Mesothelial cell of epicardium (in vitro differentiated cells): ENCODE results near the gene BIRC7. TPM values are rescaled to one million over a fixed set of nuclear protein-coding genes. Genes with fewer than 3 reads are reported as not detected.

Experiments used
- DNase-seq, 2 experiments: peaks; one replicate each; pipeline ENCODE4 v3.0.0; 2021; ENCODE audit warnings: low spot score in 2 of 2; ENCODE audit not compliant: unreplicated experiment in 2 of 2
- H3K27ac Mint-ChIP-seq: 2 replicates; pipeline ENCODE4 v1.8.0; 2021; ENCODE audit warnings: mixed read lengths
- H3K27me3 Mint-ChIP-seq: 2 replicates; pipeline ENCODE4 v1.8.0; 2021; ENCODE audit warnings: low read depth, mixed read lengths
- H3K36me3 Mint-ChIP-seq: 2 replicates; pipeline ENCODE4 v1.8.0; 2021; ENCODE audit warnings: mixed read lengths
- H3K4me1 Mint-ChIP-seq: 2 replicates; pipeline ENCODE4 v1.8.0; 2021; ENCODE audit warnings: mixed read lengths
- H3K4me3 Mint-ChIP-seq: 2 replicates; pipeline ENCODE4 v1.8.0; 2021; ENCODE audit warnings: mild to moderate bottlenecking, moderate library complexity, mixed read lengths
- H3K9me3 Mint-ChIP-seq: 2 replicates; pipeline ENCODE4 v1.8.0; 2021; ENCODE audit warnings: mixed read lengths
- CTCF ChIP-seq: fragments of 200-600 bp; sonication (generic); IDR thresholded peaks from one replicate; pipeline ENCODE4 v1.5.0; 2021; ENCODE audit warnings: antibody characterized with exemption; ENCODE audit not compliant: unreplicated experiment
- total RNA-seq: library from RNA; stranded (reverse); gene quantifications from 3 replicates; pipeline ENCODE4 v1.2.1, GENCODE V29; 2021

Gene BIRC7
- total RNA-seq, 1 donor from 2014 or later: 0.36 TPM

- TF ChIP-seq CTCF: no peak
- no peaks in the 10 kb centered on the region for H3K36me3 Mint-ChIP-seq
- no peak overlapping the region for H3K4me3 Mint-ChIP-seq
- H3K27me3 Mint-ChIP-seq: no peaks in the 10 kb centered on the region
- DNase-seq: no peak
- no peaks in the 10 kb centered on the region for H3K9me3 Mint-ChIP-seq
- H3K27ac Mint-ChIP-seq: no peak overlapping the region
- H3K4me1 Mint-ChIP-seq: peaks cover 4% of the 10 kb centered on the region
Observed at GRCh38 chr20:63240004-63240403, 4.3 kb downstream of the BIRC7 start.

- TF ChIP-seq CTCF: no peak
- no peak overlapping the region for H3K4me3 Mint-ChIP-seq
- H3K9me3 Mint-ChIP-seq: no peaks in the 10 kb centered on the region
- no peaks in the 10 kb centered on the region for H3K36me3 Mint-ChIP-seq
- no peaks in the 10 kb centered on the region for H3K27me3 Mint-ChIP-seq
- H3K4me1 Mint-ChIP-seq: no peaks in the 10 kb centered on the region
- H3K27ac Mint-ChIP-seq: no peak overlapping the region
- DNase-seq: no peak
Observed at GRCh38 chr20:63241272-63241671, 5.6 kb downstream of the BIRC7 start.

DNA sequence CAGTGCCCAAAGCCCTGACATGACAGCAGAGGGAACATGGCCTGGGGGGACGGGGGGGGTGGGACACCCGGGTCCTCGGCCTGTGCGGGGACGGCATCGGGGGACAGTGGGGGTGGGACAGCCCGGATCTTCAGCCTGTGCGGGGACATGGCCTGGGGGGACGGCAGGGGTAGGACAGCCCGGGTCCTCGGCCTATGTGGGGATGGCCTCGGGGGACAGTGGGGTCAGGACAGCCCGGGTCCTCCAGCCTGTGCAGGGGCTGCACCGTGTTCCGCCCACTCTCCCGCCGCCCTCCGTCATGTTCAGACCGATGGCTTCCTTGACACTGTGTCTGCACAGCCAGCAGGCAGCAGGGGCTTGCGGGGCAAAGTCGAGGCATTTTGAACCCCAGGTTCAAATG is 7.0 kb downstream of the BIRC7 start:
- no peak for TF ChIP-seq CTCF
- no peaks in the 10 kb centered on the region for H3K9me3 Mint-ChIP-seq
- H3K36me3 Mint-ChIP-seq: no peaks in the 10 kb centered on the region
- H3K4me1 Mint-ChIP-seq: no peaks in the 10 kb centered on the region
- no peak overlapping the region for H3K4me3 Mint-ChIP-seq
- no peak for DNase-seq
- no peaks in the 10 kb centered on the region for H3K27me3 Mint-ChIP-seq
- no peak overlapping the region for H3K27ac Mint-ChIP-seq

DNA sequence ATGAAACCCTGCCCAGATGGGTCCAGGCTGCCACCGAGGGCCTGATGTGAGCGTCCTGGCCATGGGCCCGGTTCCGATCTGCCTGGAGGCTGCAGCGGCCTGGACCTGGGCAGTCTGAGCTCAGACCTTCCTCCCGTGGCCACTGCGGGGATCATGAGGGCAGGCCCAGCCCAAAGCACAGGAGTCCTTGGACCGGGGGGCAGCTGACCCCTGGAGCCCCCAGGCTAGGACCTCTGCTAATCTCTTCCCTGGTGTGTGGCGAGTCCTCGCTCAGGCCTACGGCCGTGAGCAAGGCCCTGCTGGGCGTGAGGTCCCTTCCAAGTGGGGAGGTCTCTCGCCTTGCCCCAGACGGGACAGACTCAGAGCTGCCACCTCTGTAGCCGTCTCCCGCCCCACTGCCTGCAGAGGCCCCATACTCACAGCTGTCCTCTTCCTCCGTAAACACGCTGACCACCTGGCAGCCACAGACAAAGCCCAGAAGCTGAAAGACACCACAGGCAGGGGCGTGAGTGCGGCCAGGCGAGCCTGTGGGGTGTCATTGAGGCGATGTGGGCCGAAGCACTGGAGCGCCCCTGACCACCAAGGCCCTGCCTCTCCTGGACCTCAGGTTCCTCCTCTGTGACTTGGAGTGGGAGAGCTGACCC is 8.0 kb downstream of the BIRC7 start:
- Mint-ChIP-seq H3K27me3 (peaks cover 4% of the 10 kb centered on the region), H3K4me3 (no peak overlapping the region), H3K4me1 (no peaks in the 10 kb centered on the region), H3K36me3 (no peaks in the 10 kb centered on the region), H3K27ac (no peak overlapping the region), H3K9me3 (no peaks in the 10 kb centered on the region)
- no peak for TF ChIP-seq CTCF
- DNase-seq: no peak

DNA sequence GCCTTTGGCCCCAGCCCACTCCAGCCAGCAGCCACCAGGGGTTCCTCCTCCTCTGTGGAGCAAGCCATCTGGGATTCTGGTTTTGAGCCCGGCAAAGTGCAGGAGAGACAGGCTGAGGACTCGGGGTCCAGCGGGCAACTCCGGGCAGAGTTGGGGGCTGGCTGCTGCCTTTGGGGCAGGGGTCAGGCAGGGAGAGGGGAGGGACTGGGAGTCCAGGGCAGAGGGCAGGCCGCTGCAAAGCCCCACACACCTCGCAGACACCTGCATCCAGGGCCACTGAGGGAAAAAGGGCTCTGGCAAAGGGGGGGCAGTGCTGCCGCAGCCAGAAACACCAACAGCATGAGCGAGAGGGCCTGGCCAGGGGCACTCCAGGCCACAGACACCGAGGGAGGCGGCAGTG is 8.8 kb downstream of the BIRC7 start:
- no peak overlapping the region for H3K27ac Mint-ChIP-seq
- no peak for TF ChIP-seq CTCF
- no peaks in the 10 kb centered on the region for H3K4me1 Mint-ChIP-seq
- DNase-seq: no peak
- no peaks in the 10 kb centered on the region for H3K9me3 Mint-ChIP-seq
- H3K36me3 Mint-ChIP-seq: no peaks in the 10 kb centered on the region
- peaks cover 4% of the 10 kb centered on the region for H3K27me3 Mint-ChIP-seq
- H3K4me3 Mint-ChIP-seq: no peak overlapping the region
